Measurements from ENCODE around the gene LRMDA.

The LRMDA gene

DNA sequence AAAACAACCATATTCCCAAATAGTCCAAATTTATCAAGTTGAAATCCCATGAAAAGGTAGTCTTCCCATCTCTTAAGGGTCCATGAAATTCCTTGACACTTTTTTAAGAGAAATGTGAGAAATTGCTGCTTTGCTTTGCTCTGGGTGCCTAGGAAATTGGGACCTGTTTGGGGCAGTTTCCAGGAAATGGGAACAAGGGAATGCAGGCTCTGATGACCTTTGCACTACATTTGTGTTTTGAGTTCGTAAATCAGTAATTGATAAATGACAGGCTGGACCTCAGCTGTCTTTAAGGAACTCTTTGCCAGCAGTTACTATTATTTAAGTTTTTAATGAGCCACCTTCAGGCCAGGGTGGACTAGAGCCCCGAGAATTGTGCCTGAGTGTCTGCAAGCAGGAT lies 203.5 kb downstream of the LRMDA start:
- no peak for DNase-seq (ENCODE audit: low read depth)
- H3K4me3 ChIP-seq (ENCODE audit: low read depth, low read length), result no peak overlapping the region
- TF ChIP-seq, protein P1, sequence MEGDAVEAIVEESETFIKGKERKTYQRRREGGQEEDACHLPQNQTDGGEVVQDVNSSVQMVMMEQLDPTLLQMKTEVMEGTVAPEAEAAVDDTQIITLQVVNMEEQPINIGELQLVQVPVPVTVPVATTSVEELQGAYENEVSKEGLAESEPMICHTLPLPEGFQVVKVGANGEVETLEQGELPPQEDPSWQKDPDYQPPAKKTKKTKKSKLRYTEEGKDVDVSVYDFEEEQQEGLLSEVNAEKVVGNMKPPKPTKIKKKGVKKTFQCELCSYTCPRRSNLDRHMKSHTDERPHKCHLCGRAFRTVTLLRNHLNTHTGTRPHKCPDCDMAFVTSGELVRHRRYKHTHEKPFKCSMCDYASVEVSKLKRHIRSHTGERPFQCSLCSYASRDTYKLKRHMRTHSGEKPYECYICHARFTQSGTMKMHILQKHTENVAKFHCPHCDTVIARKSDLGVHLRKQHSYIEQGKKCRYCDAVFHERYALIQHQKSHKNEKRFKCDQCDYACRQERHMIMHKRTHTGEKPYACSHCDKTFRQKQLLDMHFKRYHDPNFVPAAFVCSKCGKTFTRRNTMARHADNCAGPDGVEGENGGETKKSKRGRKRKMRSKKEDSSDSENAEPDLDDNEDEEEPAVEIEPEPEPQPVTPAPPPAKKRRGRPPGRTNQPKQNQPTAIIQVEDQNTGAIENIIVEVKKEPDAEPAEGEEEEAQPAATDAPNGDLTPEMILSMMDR (IDR thresholded peaks at IDR 0.05; ENCODE audit: control insufficient read depth, extremely low read depth, insufficient read depth), result no peak

DNA sequence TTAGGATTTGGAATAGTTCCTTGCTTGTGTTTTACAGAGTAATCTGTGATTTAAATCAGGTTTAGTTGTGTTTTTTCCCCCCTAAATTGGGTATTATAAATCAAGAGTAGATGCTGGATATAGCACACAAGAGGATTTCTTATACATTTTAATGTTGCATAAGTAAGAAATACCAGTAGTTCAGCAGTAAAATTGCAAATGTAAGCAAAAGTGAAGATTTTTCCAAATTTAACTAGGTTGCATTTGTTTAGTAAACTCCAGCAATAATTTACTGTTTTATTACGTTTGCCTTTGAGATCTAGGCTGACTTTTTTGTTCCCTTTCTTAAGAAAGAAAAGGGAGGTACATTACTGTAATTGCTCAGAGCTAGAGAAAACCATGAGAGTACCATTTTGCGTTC lies 207.3 kb downstream of the LRMDA start:
- TF ChIP-seq, protein P1 (IDR thresholded peaks at IDR 0.05; ENCODE audit: control insufficient read depth, extremely low read depth, insufficient read depth), result no peak
- H3K4me3 ChIP-seq (ENCODE audit: low read depth, low read length), result no peak overlapping the region
- no peak for DNase-seq (ENCODE audit: low read depth)

DNA sequence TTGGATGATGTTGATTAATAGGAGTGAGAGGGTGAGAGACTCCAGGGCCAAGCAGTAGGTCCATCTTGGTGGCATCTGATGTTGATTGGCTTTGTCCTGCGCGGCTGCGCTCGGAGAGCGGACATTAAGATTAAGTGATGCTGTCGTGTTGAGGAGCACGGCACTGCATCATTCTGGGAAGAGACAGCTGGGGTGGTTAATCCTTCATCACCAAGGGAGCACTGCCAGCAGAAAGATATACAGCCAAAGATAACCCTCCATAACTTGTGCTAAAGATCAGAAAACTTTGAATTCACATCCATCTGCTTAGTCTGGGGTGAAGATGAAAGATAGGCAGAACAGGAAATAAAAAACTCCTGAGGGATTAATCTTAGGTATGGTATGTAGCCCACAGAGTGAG lies 208.3 kb downstream of the LRMDA start:
- DNase-seq (ENCODE audit: low read depth), result no peak
- H3K4me3 ChIP-seq (ENCODE audit: low read depth, low read length), result no peak overlapping the region

DNA sequence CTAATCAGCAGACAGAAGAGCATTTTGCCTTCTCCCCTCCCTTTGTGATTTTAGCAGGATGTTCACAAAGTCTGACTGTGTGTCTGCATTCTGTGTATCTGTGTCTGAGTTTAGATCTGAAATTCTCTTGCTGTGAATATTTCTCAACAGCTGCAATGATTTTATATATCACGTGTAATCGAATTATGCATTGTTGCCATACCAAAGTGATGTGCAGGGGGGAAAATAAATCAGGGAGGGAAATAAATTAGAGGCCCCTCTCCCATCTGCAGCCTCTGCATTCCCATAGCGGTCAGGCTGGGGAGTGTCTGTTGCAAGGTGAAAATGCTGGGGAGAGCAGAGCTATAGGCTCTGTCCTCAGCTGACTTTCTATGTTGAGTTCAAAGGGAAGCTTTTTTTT lies 209.0 kb downstream of the LRMDA start:
- no peak for DNase-seq (ENCODE audit: low read depth)
- TF ChIP-seq, protein P1 (IDR thresholded peaks at IDR 0.05; ENCODE audit: control insufficient read depth, extremely low read depth, insufficient read depth), result no peak
- H3K4me3 ChIP-seq (ENCODE audit: low read depth, low read length), result no peak overlapping the region

More for the DNA sequence above, 208.3 kb downstream of the LRMDA start:
- TF ChIP-seq, protein P1 (IDR thresholded peaks at IDR 0.05; ENCODE audit: control insufficient read depth, extremely low read depth, insufficient read depth), result no peak

DNA sequence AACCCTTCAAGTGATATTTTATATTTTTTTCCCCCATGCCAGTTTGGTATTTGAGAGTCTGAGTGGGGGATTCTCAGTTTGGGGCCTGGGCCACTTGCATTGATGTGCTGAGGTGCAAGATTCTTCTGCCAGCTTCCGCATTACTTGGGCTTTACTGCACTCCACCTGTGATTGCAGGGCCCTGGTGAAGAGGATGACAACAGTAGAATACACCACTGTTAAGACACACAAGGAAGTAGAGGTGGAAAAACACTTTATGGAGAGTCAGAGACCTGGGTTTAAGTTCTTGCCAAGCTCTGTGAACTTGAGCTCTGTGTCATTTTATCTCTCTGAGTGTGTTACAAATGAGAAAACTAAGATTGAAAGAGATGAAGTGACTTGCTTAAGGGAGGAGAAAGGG lies 209.4 kb downstream of the LRMDA start:
- no peak for DNase-seq (ENCODE audit: low read depth)
- TF ChIP-seq, protein P1 (IDR thresholded peaks at IDR 0.05; ENCODE audit: control insufficient read depth, extremely low read depth, insufficient read depth), result no peak
- no peak overlapping the region for H3K4me3 ChIP-seq (ENCODE audit: low read depth, low read length)

DNA sequence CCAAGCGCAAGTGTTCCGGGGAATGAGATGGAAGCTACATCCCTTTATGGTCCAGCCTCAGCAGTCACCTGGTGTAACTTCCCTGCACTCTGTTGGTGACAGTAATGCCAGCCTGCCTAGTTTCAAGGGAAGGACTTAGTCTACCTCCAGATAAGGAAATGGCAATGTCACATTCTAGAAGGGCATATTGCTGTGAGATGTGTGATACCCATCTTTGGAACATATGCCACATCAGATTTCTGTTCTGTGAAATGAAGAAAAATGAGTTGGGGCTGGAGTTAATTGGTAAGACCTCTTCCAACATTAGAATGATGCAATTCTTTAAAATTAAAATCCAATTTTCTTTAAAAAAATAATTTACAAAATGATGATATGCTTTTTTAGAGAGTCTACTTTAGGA lies 212.0 kb downstream of the LRMDA start:
- DNase-seq (ENCODE audit: low read depth), result no peak
- H3K4me3 ChIP-seq (ENCODE audit: low read depth, low read length), result no peak overlapping the region
- TF ChIP-seq, protein P1 (IDR thresholded peaks at IDR 0.05; ENCODE audit: control insufficient read depth, extremely low read depth, insufficient read depth), result no peak

DNA sequence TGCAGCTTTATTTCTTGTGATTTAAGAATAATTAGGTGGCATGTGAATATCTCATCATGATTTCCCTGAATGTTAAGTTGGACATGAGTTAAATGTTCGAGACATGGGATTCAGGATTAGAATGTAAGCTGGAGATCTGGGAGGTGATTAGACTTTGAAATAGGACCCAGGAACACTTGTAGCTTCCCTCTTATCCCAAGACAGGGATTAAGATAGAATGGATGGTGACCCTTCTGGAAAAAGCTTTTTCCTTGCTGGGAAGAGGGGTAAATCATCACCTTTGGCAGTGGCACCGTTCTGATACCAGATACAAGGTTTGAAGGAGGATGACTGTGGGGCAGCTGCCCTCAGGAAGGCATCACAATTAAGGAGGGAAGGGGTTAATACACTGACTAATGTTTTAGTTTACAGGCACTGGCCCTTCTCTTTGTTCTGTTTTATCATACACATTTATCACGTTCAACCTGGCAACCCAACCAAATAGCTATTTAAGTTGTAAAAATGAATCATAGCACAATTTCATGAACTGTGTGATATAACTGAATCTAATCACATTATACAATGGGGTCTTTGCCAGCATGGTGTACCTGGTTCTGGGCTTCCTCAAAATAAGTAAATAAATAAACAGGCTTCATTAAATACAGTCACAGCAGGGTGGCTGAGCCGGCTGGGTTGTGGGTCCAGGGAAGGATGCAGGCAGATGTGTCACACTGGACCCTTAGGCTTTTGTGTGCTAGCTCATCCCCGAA lies 212.7 kb downstream of the LRMDA start:
- H3K4me3 ChIP-seq (ENCODE audit: low read depth, low read length), result no peak overlapping the region
- no peak for DNase-seq (ENCODE audit: low read depth)
- TF ChIP-seq, protein P1 (IDR thresholded peaks at IDR 0.05; ENCODE audit: control insufficient read depth, extremely low read depth, insufficient read depth), result no peak

Data from LNCaP clone FGC (cell line).